HuH-7.5 (cell line): ENCODE results near the gene AGK.
"Not testable (repeated sequence)": the region's sequence is repeated elsewhere in the genome, so short reads cannot be mapped to it uniquely, and the experiment has no call there.

ENCODE experiments used
- DNase-seq: peaks from one replicate; pipeline ENCODE4 v3.0.0; 2011; ENCODE audit warnings: low spot score

AGK gene

GRCh38 chr7:141557360-141557759 lies 6.2 kb downstream of the AGK start:
- DNase-seq = no peak

GRCh38 chr7:141557831-141558531 lies 6.8 kb downstream of the AGK start:
- not testable (repeated sequence) for DNase-seq

- DNase-seq = no peak
These were observed 7.5 kb downstream of the AGK start for GRCh38 chr7:141558544-141559183.

GRCh38 chr7:141559961-141560360 lies 8.8 kb downstream of the AGK start:
- DNase-seq = no peak

GRCh38 chr7:141562036-141562435 lies 10.8 kb downstream of the AGK start:
- no peak for DNase-seq

- DNase-seq = no peak
These were observed 11.3 kb downstream of the AGK start for GRCh38 chr7:141562543-141562942.

- no peak for DNase-seq
These were observed 11.8 kb downstream of the AGK start for GRCh38 chr7:141562972-141563371.

GRCh38 chr7:141563956-141564623 lies 12.9 kb downstream of the AGK start:
- DNase-seq = no peak

GRCh38 chr7:141567432-141567831 lies 16.2 kb downstream of the AGK start:
- no peak for DNase-seq

GRCh38 chr7:141568227-141568626 lies 17.0 kb downstream of the AGK start:
- DNase-seq = no peak

GRCh38 chr7:141571059-141571458 lies 19.8 kb downstream of the AGK start:
- no peak for DNase-seq

- no peak for DNase-seq
These were observed 21.0 kb downstream of the AGK start for GRCh38 chr7:141572175-141572574.

GRCh38 chr7:141573511-141573910 lies 22.3 kb downstream of the AGK start:
- DNase-seq = no peak

- no peak for DNase-seq
These were observed 24.0 kb downstream of the AGK start for GRCh38 chr7:141575164-141575563.

- no peak for DNase-seq
These were observed 24.6 kb downstream of the AGK start for GRCh38 chr7:141575654-141576448.

GRCh38 chr7:141577043-141577839 lies 26.0 kb downstream of the AGK start:
- no peak for DNase-seq

- not testable (repeated sequence) for DNase-seq
These were observed 28.7 kb downstream of the AGK start for GRCh38 chr7:141579953-141580352.

- DNase-seq = not testable (repeated sequence)
These were observed 30.9 kb downstream of the AGK start for GRCh38 chr7:141582063-141582462.

GRCh38 chr7:141584935-141585334 lies 33.7 kb downstream of the AGK start:
- no peak for DNase-seq

- peak; percentile 13 for DNase-seq
These were observed 34.6 kb downstream of the AGK start for GRCh38 chr7:141585592-141586510.

GRCh38 chr7:141586878-141587277 lies 35.7 kb downstream of the AGK start:
- no peak for DNase-seq
